Mucosa of rectum (tissue), 2 donors: ENCODE results near the gene COPS3.

Experiments used
- H3K27ac ChIP-seq, 2 donors: one replicate each; pipeline ENCODE4 v1.7.0; 2013; ENCODE audit warnings: inconsistent platforms in 2 of 2, low read depth in 2 of 2, low read length in 2 of 2
- H3K27me3 ChIP-seq, 2 donors: one replicate each; pipeline ENCODE4 v1.7.0; 2013; ENCODE audit warnings: low read length in 2 of 2; ENCODE audit not compliant: control insufficient read depth in 2 of 2, insufficient read depth in 2 of 2
- H3K36me3 ChIP-seq, 2 donors: one replicate each; pipeline ENCODE4 v1.7.0; 2013; ENCODE audit warnings: low read length in 2 of 2; ENCODE audit not compliant: control insufficient read depth in 2 of 2, insufficient read depth in 2 of 2
- H3K4me1 ChIP-seq, 2 donors: one replicate each; pipeline ENCODE4 v1.7.0; 2013; ENCODE audit warnings: low read length in 2 of 2, mild to moderate bottlenecking in 1 of 2; ENCODE audit not compliant: control insufficient read depth in 2 of 2, insufficient read depth in 2 of 2
- H3K4me3 ChIP-seq, 2 donors: one replicate each; pipeline ENCODE4 v1.7.0; 2013; ENCODE audit warnings: low read length in 2 of 2
- H3K9ac ChIP-seq, 2 donors: one replicate each; pipeline ENCODE4 v1.7.0; 2013; ENCODE audit warnings: low read length in 2 of 2, low read depth in 1 of 2, mild to moderate bottlenecking in 1 of 2
- H3K9me3 ChIP-seq, 2 donors: one replicate each; pipeline ENCODE4 v1.7.0; 2013; ENCODE audit warnings: low read length in 2 of 2; ENCODE audit not compliant: control insufficient read depth in 2 of 2
- donor health status: healthy.
- donor health status: Normal muscosa, but diverticular disease.

The COPS3 gene

DNA sequence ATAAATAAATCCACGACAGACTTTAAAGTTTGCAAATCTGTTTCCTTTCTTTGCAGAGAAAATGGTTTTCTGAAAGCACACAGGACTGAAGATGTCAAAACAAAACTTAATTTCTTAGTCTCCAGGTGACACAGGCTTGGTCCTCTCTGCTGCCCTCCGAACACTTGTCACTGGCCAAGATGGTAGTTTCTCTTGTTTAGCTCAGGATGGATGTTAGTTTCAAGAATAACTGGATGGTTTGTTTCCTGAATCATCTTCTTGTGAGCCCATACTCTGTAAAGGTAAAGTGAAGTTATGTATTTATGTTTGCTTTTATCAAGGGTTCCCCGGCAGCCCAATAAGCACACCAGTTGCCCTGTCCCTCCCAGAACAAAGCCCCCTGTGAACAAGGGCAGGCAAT, 34.2 kb downstream of the COPS3 start:
- Histone ChIP-seq H3K4me3 (no peak overlapping the region), H3K9me3 (no peaks in the 10 kb centered on the region), H3K4me1 (no peaks in the 10 kb centered on the region), H3K27ac (no peak overlapping the region), H3K27me3 (no peaks in the 10 kb centered on the region), H3K9ac (no peak overlapping the region), H3K36me3 (peaks cover 16 to 37% of the 10 kb centered on the region in 2 donors)

DNA sequence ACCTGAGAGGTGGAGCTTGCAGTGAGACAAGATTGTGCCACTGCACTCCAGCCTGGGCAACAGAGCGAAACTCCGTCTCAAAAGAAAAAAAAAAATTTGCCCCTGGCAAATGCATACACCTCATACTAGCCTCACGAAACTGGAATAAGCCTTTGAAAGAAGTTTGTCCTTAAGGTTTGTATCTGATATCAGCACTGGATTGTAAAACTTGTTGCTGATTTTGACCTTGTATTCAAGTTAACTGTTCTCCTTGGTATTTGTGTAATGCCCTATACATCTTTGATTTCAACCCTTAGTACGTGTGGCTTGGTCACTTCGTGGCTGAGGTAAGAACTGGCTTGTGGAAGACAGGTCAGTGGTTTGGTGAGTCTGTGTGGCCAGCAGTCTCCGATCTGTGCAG, 37.9 kb downstream of the COPS3 start:
- Histone ChIP-seq H3K27ac (no peak overlapping the region), H3K9me3 (no peaks in the 10 kb centered on the region), H3K4me3 (no peak overlapping the region), H3K36me3 (peaks cover 12 to 25% of the 10 kb centered on the region in 2 donors), H3K9ac (no peak overlapping the region), H3K4me1 (peaks cover 0 to 1% of the 10 kb centered on the region in 2 donors), H3K27me3 (no peaks in the 10 kb centered on the region)

DNA sequence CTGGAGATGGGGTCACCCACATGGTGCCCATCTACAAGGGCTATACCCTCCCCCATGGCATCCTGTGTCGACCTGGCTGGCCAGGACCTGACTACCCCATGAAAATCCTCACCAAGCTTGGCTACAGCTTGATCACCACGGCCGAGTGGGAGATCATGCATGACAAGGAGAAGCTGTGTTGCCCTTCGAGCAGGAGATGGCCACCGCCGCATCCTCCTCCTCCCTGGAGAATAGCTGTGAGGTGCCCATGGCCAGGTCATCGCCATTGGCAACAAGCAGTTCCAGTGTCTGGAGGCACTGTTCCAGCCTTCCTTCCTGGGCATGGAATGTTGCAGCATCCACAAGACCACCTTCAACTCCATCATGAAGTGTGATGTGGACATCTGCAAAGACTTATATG, 38.8 kb downstream of the COPS3 start:
- Histone ChIP-seq H3K27ac (no peak overlapping the region), H3K9me3 (no peaks in the 10 kb centered on the region), H3K4me3 (no peak overlapping the region), H3K9ac (no peak overlapping the region), H3K36me3 (peaks cover 8 to 17% of the 10 kb centered on the region in 2 donors), H3K27me3 (no peaks in the 10 kb centered on the region), H3K4me1 (peaks cover 0 to 3% of the 10 kb centered on the region in 2 donors)

DNA sequence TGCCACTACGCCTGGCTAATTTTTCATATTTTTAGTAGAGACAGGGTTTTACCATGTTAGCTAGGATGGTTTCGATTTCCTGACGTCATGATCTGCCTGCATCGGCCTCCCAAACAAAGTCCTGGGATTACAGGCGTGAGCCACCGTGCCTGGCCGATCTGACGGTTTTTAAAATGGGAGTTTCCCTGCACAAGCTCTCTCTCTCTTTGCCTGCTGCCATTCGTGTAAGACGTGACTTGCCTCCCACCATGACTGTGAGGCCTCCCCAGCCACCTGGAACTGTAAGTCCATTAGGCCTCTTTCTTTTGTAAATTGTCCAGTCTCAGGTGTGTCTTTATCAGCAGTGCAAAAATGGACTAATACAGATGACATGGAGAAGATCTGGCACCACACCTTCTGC, 39.4 kb downstream of the COPS3 start:
- no peaks in the 10 kb centered on the region for H3K9me3 ChIP-seq

DNA sequence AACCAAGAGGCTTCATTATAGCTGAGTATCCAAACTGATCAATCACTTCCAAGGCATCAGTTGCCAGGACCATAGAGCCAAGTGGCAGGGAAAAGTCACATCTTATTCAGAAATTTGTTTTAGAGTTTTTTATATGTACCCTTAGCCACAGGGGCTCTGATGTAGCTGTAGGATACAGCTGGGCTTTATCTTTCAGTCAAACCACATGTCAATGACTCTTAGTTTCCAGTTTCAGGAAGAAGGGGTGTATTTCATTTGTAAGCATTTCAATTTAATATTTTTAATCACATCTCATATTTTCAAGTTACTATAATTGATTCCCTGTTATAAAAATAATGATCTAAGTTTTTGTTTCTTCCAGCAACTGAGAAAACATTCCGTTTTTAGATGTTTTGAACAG, 41.2 kb downstream of the COPS3 start:
- Histone ChIP-seq H3K36me3 (no peaks in the 10 kb centered on the region), H3K9ac (no peak overlapping the region), H3K27ac (no peak overlapping the region), H3K27me3 (no peaks in the 10 kb centered on the region), H3K9me3 (no peaks in the 10 kb centered on the region), H3K4me1 (peaks cover 6 to 14% of the 10 kb centered on the region in 2 donors), H3K4me3 (no peak overlapping the region)

More for the DNA sequence above, 39.4 kb downstream of the COPS3 start:
- peaks cover 0 to 3% of the 10 kb centered on the region in 2 donors for H3K4me1 ChIP-seq
- no peak overlapping the region for H3K4me3 ChIP-seq
- H3K9ac ChIP-seq = no peak overlapping the region
- H3K27me3 ChIP-seq = no peaks in the 10 kb centered on the region
- H3K27ac ChIP-seq = no peak overlapping the region
- peaks cover 2 to 11% of the 10 kb centered on the region in 2 donors for H3K36me3 ChIP-seq

DNA sequence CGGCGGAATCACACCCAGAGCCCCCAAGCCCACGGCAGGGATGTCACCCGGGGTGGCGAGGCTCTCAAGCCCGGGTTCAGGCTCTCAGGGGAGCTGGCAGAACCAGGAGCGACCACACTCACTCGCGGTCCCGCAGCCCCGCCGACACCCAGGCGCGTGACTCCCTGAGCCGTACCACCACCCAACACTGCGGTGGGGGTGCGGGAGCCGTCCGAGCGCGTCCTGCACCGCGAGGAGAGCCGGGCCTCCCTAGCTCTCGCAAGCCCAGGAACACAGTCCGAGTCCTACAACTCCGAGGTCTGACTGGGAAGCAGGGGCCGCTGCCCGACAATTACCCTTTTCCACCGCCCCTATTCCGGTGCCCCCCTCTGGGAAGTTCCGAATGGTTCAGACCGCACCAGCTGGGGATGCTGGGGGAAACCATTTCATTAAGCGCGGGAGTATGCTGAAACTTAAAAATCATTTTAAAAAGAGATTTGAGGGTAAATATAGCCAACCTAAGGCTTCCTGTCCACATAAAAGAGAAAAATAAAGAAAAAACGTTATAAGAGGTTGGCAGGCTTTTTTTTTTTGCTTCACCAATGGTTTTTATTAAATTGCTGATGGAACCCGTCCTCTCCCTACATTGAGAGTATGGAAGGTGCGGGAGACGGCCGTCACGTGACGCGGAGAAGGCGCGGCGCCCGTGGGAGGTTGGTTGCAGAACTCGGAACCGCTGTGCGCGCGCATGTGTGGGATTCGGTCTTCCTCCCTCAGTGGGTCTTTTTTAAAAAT, 43.8 kb downstream of the COPS3 start, which contains the start of gene FLCN:
FLCN (minus strand) TSS at position 143 of the 774 bp plus-strand sequence. CDS start 9,031 bp downstream, outside the sequence.
- peaks cover 6 to 14% of the 10 kb centered on the region in 2 donors for H3K4me1 ChIP-seq
- H3K4me3 ChIP-seq = peak within 1 kb of the TSS; percentile 81 to 99
- peaks cover 4 to 7% of the 10 kb centered on the region in 2 donors for H3K36me3 ChIP-seq
- peak within 1 kb of the TSS; percentile 94 to 98 for H3K9ac ChIP-seq
- no peaks in the 10 kb centered on the region for H3K27me3 ChIP-seq
- H3K27ac ChIP-seq = peak within 1 kb of the TSS; percentile 92 to 98
- H3K9me3 ChIP-seq = no peaks in the 10 kb centered on the region

DNA sequence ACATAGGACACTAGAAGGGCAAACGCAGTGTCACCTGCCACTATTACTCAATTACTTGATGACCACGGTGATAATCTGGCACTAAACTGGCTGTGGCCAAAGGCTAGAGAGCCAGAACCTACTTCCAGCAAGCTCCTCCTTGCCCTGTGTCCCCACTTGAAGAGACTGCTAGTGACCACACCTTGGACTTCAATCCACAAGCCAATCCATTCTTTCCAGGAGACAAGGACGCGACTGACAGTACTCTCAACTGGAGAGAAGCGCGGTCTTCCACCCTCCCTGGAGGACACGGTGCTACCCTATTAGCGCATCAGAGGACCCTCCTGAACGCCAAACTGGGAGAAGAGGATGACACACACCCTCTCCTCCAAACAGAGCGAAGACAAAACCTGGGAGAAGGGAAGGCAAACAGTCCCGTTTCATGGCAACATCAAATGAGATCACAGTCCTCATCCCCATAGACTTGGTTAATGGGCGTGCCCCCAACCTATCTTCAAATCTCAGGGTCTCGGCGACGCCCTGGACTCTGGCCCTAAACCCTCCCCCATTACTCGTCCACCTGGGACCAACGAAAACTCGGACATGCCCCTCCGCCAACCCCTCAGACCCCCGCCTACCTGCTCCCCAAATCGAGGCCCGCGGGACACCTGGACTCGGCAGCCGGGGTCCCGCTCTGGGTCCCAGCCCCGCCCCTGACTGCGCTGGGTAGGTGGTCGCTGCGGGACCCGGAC, 44.6 kb downstream of the COPS3 start:
- Histone ChIP-seq H3K9me3 (no peaks in the 10 kb centered on the region), H3K36me3 (peaks cover 12 to 14% of the 10 kb centered on the region in 2 donors), H3K27me3 (no peaks in the 10 kb centered on the region), H3K4me3 (peak overlapping the region; percentile 81 to 99), H3K9ac (peak overlapping the region; percentile 94 to 98), H3K4me1 (peaks cover 13 to 17% of the 10 kb centered on the region in 2 donors), H3K27ac (peak overlapping the region; percentile 92 to 98)

DNA sequence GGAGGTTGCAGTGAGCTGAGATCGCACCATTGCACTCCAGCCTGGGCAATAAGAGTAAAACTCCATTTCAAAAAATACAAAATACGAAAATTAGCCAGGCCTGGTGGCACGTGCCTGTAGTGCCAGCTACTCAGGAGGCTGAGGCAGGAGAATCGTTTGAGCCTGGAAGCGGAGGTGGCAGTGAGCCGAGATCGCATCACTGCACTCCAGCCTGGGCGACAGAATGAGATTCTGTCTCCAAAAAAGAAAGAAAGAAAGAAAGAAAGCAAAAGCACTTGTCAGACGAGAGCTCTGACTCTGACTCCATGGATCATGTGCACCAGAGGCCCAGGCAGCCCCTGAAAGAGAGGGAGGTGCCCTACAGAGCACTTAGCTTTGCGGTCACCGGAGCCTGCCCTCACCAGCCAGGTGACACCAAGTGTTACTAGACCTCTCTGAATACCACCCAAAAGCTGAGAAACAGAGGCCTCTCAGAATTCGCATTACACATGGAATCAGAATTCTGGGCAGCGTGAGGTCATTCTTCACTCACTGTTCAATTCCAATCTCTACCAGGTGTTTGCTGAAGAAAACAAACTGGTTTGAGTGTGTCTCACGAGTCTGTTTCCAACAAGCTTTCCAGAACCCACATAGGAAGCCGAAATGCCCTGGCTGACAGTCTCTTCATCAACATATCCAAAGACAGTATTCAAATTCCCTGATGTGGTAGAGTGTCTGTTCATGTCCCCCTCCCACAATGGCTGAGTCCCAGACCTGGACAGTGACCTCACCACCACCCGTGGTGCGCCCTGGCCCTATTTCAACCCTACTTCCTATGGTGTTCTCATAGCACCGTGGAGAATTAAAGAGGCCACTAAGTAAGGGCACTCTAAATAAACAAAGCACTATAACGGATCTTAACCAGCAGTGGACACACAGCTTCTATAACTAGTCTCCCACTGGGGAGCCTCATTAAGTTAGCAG, 45.6 kb downstream of the COPS3 start:
- H3K27ac ChIP-seq = peak overlapping the region; percentile 92 to 98
- peak overlapping the region; percentile 81 to 99 for H3K4me3 ChIP-seq
- H3K9me3 ChIP-seq = no peaks in the 10 kb centered on the region
- peaks cover 16 to 23% of the 10 kb centered on the region in 2 donors for H3K36me3 ChIP-seq
- no peaks in the 10 kb centered on the region for H3K27me3 ChIP-seq
- H3K4me1 ChIP-seq = peaks cover 13 to 17% of the 10 kb centered on the region in 2 donors
- peak overlapping the region; percentile 94 to 98 for H3K9ac ChIP-seq

DNA sequence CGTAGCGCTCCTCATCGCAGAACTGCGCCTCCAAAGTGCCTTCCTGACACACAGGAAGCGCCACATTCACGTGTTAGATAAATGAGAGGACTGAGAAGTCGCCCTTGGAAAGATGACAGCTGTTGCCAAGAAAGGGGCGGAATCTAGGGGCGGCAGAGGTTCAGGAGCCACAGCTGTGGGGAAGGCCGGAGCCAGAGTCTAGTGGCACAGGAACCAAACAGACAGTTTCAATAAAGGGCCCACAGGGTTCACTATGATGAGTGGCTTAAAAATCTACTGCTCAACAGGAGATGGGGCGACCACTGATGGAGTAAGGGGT, 48.8 kb downstream of the COPS3 start:
- Histone ChIP-seq H3K9ac (no peak overlapping the region), H3K27me3 (no peaks in the 10 kb centered on the region), H3K36me3 (peaks cover 42 to 55% of the 10 kb centered on the region in 2 donors), H3K27ac (no peak overlapping the region), H3K4me3 (no peak overlapping the region), H3K4me1 (peaks cover 13 to 14% of the 10 kb centered on the region in 2 donors), H3K9me3 (no peaks in the 10 kb centered on the region)
